Kidney glomerular epithelial cell (primary cell): Measurements from ENCODE around the gene SPON1.
A peak's percentile ranks its signal among the peaks of the same experiment; 100 is the strongest.

ENCODE experiments used
- DNase-seq: peaks from one replicate; lab custom pipeline; 2025; lab: John Stamatoyannopoulos, UW

Gene SPON1

DNA sequence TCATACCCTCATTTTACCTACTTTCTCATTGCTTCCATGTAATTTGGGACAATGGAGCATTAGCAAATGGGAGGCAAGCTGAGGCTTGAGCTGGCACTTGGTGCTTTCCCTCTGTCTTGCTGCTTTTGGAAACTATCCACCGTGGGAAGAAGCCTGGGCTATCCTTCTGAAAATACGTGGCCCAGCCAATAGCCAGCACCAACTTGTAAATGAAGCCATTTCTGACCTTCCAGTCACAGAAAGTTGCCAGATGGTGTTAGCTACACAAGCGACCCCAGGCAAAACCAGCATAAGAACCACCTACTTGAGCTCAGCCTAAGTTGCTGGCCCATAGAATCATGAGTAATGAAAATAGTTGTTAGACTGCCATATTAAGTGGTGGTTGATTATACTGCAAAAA lies 18.5 kb upstream of the SPON1 start:
- DNase-seq, result no peak

DNA sequence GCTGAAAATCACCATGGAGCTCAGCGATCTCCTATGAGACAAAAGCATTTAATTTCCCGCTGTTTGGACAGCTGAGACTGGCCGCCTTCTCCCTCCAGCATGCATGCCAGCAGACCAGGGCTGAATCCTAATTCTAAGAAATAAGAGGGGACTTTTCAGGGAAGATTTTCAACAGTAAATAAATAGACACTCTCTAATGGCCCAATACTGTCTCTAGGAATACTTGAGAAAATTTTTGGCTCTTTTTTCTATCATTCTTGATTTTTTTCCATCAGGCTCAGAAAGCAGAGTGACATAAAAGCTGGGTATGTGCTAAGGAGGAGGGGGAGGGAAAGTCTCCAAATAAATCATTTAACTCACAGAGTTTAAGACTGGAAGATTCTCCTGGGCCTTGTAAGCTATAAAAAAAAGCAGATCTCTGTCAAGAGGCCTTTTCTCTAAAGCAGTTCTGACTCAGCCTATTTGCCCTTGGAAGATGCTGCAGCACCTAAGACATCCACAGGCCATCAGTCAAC lies 17.6 kb upstream of the SPON1 start:
- DNase-seq, result no peak

DNA sequence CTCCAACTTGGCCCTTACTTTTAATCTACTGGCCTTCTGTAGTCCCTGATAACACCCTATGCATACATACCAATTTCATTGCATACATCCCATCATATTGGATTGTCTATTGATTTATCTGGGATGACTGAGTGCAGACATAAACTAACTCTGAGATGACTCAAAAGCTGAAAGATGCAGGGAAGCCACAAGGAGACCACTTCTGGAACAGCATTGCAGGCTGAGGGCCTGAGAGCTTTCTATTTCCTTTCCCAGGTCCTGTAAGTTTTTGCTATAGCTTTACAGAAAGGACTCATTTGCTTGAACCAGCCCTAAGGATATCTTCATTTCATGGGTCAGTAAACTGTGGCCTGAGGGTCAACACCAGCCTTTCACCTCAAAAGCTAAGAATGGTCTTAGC lies 15.1 kb upstream of the SPON1 start:
- DNase-seq, result no peak

DNA sequence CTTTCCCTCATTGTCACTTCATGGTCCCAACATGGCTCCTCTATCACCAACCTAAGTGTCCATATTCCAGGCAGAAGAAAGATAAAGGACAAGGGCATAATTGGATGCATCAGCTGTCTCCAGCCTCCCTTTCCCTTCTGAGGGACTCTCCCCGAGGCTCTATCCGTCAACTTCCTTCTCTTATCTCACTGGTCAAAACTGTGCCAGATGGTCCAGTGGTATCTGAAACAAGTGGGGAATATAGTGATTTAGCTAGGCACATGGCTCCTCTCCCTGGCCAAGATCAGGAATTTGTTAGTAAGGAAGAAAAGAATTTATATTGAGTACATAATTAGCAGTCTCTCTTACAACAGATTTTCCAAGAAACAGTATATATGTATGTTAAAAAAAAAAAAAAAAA lies 12.6 kb upstream of the SPON1 start:
- DNase-seq, result no peak

DNA sequence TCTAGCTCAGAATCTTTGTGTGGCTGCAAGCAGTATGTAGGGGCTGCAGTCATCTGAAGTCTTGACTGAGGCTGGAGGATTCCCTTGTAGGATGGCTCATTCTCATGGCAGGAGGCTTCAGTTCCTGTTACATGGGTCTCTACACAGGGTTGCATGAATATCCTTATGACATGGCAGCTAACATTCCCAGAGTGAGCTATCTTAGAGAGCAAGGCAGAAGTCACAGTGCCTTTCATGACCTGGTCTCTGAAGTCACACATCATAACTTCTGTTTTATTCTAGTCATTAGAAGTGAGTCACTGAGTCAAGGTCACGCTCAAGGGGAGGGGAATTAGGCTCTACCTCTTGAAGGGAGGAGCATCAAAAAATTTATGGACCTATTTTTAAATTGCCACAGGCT lies 10.3 kb upstream of the SPON1 start:
- no peak for DNase-seq

DNA sequence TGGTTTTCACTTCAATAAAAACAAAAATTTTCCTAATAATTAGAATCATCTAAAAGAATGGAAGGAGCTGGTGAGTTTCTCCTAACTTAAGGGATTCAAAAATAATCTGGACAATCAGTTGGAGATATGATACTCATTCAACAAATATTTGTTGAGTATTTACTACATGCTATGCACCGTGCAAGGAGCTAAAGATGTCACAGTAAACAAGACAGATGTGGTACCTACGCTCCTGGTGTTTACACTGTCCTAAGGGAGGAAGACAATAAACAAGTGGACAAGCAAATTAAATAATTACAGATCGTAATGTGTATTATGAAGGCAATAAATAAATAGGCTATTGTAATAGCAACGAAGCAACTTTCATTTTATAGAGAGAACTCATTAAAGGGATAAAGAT lies 9.9 kb upstream of the SPON1 start:
- no peak for DNase-seq

DNA sequence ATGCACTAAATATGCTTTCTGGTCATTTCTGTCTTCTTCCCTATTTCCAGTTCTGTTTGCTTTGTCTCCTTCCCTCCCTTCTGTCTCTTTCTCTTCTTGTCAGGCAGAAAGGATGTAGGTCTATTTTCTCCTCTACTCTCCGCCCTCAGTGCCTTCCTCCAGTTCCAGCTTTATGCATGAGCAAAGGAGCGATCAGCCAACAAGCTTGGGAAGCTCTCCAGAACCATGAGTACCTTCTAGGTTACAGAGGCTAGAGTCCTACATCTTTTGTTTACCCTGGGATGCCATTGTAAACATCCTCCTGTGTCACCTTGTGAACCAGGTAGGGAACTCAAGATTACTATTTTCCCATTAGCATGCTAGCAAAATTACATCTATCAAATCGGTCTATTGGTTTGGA lies 7.9 kb upstream of the SPON1 start:
- no peak for DNase-seq

DNA sequence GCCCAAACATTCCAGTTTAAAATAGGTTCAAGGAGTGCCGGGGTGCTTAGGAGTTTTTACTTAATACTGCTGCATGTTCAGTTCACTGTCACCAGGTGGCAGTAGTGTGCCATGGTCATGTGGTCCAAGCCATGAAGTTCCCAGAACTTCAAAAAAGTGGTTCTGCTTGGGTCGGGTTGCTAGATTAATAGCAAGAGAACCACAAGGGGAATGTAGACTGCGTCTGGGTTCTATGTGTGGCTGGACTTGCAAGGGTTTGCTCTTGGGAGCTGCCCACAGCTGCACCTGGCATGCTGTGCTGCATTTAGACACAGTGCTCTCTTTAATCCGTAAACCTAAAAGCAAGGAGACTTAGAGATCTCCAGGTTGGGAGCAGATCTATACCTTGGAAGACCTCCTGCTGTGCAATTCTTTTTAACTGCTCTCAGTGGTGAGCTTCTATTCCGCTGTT lies 6.5 kb upstream of the SPON1 start:
- DNase-seq, result peak; percentile 46

DNA sequence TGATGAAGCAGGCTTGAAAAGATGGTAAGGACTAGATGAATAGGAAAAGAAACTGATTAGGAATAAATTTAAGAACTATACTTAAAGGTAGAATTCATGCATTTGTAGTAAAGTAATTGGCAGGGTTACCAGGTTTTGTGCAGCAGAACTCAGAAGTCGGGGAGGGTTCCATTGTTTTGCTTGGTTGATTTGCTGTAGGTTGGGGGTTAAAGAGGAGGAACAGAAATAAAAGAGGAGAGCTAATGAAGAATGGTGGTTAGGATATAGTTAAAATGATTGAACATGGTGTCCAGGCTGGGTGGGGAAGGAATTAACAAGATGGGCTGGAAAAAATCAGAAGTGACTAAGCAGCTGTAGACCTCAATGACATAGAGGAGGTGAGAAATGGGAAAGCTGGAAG lies 5.5 kb upstream of the SPON1 start:
- DNase-seq, result no peak

DNA sequence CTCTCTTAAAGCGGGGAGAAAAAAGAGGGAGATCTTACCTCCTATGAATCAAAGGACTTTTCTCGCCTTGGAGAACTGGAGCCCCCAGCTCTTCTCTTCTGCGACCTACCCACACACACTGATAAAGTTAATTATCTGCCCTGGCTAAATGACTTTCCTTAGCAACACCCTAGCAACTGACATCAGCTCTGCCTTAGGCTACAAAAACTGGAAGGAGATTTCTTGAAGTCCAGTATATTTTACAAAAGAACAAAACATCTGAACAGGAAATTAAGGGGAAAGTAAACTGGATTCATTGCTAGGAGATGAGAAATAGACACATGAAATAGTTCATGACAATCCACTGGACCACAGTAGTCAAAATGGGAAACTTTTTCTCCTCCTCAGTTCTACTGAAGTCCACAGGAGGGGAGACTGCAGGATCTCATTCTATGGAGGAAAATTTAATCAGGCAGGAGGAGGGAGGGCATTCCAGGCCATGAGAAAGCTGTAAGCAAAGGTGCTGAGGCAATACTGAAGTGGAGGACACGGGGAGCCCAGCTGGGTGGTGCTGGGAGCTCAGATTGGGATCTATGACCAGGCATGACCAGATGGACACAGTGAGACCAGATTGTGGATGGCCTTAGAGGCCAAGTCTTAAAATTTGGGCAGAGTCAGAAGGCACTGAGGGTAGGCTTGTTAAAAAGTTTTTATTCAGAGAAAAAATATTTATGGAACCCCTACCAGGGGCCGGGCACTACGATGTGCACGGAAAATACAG lies 3.7 kb upstream of the SPON1 start:
- DNase-seq, result no peak

DNA sequence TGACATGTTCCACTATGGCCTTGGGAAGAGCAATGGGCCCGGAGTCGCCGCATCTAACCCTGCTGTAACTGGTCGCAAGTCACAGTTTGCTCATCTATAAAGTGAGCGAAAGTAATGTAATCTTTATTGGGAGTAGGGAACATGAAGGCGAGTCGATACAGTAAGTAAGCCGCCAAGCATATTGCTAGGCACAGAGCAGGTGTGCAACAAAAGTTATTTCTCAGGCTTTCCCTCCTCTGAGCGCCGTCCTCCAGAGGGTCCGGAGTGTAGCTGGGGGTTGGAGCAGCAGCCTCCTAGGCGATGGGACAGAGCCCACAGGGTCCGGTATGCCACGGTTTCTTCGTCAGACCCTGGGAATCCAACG lies 343 bp upstream of the SPON1 start:
- DNase-seq, result no peak

DNA sequence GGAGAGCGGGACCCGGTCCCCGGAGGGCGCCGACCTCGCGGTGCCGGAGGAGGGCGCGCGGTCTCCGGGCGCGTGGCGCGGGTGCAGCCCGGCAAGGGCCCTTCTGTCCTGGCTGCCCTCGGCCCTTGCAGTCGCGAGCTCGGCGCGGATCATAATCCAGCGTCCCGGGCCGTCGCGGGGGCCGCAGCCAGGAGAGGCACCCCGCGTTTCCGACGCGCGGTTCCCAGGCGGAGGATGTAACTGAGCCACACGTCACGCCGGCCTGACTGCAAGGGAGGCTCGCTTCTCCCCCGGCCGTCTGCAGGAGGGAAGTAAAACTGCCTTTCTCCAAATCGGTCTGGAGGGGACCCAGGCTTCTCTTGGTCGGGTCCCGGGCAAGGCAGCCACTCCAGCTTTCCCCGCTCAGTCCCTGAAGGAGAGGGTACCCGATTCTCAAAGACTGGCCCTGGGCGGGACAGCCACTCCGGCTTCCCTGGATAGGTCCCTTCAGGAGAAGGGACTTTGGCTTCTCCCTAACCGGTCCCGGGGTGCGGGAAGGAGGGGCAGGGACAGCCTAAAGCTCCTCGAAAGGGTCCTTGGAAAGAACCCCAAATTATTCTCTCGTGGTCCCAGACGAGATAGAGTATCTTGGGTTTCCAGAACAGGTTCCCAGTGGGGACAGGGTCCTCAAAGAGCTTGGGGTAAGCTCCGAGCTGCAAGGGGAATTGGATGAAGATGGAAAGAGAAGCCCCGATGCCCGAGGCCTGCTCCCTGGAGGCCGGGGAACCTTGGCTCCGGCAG lies 836 bp downstream of the SPON1 start:
- DNase-seq, result no peak

DNA sequence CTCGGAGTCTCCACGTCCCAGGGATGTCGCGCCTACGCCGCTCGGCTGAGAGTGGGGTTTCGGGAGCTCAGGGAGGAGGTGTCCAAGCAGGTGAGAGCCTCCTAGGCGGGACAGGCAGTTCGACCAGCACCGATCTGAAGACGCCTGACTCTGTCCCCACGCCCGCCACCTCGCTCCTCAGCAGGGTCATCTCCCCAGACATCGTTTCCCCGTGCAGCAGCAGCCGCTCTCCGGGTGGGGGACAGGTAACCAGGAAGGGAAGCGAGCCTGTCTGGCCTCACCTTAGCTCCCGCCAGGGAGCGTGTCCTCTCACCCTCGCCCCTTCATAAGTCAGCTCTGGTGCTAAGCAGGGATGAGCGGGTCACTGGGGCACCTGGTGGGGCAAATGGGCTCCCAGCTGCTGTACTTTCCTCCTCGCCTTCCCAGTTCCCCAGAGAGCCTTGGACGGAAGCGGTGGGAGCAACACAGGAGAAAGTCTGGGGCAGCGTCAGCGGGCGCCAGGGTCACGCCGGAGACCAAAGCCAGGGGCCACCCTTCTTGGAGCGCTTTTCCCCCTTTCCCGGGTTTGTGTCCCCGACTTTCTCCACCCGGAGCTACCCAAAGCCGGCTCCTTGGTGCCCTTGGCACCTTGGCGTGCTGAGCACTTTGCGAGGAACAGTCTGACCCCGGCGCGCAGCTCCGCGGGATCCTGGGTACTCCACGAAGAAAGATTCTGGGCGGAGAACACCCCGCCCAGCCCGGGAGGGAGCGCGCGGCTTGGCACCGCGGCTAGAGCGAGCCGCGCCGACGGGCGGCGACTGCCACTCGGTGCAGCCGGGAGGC lies 1.6 kb downstream of the SPON1 start:
- no peak for DNase-seq

DNA sequence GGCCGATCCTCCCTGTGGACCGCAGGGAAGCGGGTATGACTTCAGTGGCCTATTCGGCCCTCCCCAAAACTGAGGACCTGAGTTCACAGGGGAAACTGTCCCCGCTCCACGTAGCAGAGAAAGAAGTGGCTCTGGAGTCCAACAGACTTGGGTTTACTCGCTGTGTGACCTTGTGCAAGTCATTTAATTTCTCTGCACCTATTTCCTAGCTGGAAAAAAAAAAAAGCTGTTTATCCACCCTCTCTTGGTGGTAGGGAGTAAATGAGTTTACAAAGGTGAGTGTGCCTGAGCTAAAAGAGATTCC lies 2.2 kb downstream of the SPON1 start:
- no peak for DNase-seq

DNA sequence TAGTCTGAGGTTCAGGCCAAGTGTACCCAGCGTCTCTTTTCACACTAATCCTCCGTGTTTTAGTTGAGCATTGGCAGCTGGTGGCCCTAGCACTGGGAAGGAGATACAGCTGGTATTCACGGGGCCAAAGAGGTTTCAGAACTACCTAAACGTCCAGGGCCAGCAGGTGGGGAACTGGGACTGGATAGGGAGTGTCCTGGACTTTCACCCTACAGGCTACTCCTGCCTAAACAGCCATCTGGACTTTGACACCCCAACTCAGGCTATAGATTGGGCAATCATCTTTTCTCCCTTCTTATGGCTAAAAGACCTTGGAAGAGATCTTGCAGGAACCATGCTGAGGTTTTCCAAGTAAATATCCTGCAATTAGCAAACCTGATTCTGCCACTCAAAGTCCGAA lies 2.8 kb downstream of the SPON1 start:
- DNase-seq, result no peak

DNA sequence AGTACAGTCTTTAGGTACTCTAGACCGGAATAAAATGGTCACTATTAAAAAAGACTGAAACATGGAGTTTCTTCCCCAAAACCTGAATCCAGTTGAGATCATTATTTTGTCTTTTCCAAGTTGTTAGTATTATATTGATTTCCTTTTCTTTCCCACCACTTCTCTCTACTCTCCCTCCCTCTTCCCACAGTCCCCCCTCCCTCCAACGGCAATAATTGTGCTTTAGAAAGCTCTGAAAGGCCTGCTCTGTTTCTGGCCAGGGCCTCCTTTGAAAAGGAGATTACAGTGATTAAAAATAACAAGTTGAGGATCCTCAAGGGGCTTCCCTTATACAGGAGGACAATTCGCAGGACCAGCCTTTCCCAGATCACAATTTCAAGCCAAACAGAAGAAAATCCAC lies 3.5 kb downstream of the SPON1 start:
- DNase-seq, result no peak

DNA sequence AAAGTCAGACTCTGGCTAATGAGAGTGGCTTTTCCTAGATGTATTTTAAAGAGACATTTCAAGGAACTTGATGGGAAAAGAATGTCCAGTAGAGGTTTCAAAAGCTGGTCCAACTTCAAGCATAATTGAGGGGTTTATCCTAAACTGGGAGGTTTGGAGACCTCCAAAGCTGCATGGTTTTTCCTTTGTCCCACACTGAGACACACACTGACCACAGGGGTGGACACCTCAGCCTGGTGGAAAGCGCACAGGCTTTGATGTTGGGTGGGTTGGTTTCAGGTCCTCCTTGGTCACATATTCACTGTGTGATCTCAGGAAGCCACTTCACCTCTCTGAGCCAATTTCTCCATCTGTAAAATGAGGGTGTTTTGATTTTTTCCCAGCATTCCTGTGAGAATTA lies 4.0 kb downstream of the SPON1 start:
- no peak for DNase-seq

DNA sequence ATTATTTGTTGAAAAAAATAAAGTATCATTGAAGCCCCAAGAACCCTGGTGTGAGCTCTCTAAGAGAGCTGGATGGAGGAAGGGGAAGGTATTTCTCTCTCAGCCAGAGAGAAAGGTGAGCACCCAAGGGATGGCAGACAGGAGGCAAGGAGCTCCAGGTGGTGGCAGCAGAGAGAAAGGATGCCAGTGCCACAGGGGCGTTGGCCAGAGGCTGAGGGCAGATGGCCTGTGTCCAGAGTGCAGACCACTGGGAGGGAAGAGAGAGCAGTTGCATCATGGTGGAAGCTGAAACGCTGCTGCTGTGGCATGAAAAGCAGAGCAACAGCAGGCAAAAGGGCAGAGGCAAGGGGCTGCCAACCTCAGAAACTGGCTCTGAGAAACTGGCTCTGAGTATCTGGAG lies 8.5 kb downstream of the SPON1 start:
- DNase-seq, result peak; percentile 10

DNA sequence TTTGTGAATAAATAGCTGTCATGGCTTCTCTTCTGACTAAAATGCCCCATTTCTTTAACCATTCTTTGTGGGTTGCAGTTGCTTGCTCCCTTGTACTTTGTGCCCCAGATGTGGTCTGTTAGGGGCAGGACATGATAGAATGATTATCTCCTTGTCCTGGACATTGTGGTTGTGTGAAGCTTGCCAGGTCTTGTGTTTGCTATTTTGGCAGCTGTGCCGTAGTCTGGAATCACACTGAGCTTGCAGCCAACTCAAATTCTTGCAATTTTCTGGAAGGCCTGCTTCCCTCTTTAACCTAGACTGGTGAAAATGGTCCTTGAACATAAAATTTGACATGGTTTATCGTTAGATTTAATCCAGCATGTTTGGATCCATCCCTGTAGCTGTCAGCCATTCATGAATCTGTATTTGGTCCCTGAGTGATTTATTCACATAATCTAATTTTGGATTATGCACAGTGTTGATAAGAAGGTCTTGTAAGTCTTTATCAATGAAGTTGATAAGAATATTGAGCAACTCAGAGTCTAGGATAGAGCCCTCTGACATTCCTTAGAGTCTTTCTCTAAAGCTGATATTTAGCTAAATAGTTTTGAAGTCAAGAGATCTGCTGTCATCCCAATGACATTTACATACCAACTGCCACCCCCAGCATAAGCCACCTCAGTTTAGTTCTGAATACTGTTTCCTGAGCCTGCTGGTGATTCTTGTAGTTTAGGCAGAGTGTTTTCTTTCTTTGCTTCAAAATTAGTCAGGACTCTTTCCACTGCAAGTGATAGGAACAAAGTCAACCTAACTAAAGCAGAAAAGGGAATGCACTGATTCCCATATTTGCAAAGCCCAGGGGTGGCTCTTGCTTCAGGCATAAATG lies 9.8 kb downstream of the SPON1 start:
- no peak for DNase-seq

DNA sequence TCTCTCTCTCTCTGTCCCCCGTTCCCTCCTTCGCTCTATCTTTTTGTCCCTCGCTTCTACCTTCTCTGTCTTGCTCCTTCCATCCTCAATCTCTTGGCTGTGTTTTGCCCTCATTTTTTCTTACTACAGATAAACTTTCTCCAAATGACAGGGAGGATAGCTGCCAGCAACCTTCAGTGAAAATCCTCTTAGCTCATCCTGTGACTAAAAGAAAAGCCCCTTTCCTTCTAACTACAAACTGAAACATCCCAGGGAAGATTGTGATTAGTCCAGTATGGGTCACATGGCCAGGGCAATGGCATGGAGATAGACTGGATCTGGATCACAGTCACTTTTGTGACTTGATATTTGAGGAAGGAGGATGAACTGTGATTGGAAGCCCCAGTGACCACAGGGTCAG lies 10.4 kb downstream of the SPON1 start:
- DNase-seq, result no peak

DNA sequence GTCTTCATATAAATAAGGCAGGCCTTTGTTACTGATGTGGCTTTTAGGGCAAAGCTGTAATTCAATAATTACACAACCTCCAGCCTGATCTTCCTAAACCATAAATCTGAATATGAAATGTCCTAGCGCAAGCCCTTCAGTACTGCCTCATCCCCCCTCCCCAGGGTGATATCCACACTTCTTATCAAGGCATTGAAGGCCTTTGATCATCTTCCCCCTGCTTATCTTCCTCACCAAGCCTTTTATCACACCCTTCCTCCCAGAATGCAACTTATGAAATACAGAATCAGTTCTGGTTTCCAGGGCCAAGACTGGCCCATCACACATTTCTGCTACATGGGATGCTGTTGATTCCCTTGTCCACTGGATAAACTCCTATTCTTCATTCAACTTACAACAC lies 12.1 kb downstream of the SPON1 start:
- no peak for DNase-seq
